GM12892 (cell line): ENCODE data around the gene MTMR2.

Experiments used
- POLR2A ChIP-seq: IDR thresholded peaks from 2 replicates; pipeline ENCODE4 v1.6.1; 2011; ENCODE audit warnings: low read depth, low read length, control low read depth
- POLR2AphosphoS5 ChIP-seq: IDR thresholded peaks from 2 replicates; pipeline ENCODE4 v1.6.1; 2011; ENCODE audit warnings: low read depth, low read length, control low read depth
- TAF1 ChIP-seq: IDR thresholded peaks from 2 replicates; pipeline ENCODE4 v1.6.1; 2011; ENCODE audit warnings: low read depth, mild to moderate bottlenecking, control low read depth, low read length, borderline replicate concordance

DNA sequence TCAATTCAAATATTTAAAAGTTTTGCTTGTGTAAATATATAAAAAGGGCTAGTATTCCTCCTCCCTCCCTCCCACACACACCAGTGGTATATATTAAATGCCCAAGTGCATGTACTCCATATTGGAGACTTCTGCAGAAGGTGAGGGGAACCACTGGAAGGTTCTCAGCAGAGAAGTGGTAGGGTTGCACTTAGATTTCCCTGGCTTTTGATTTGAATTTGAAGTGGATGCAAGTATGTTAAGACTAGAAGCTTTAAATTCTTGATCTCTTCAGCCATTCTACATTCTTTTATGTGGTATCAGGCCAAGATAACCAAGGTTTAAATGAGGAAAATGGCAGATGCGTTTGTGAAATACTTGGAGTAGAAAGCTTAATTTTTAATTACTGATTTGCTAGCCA, 90.5 kb downstream of the MTMR2 start:
- TF ChIP-seq POLR2AphosphoS5 (no peak), POLR2A (no peak), TAF1 (no peak)
